HEK293T (cell line): Measurements from ENCODE around the gene MACROH2A1.

Source experiments
- ARNT ChIP-seq: fragments of 450-650 bp; IDR thresholded peaks from 2 replicates; pipeline ENCODE4 v1.6.1; 2017; ENCODE audit warnings: mild to moderate bottlenecking
- ELF4 ChIP-seq: fragments of 450-650 bp; IDR thresholded peaks from 2 replicates; pipeline ENCODE4 v1.6.1; 2017; ENCODE audit warnings: antibody characterized with exemption
- FOXA1 ChIP-seq: fragments of 450-650 bp; IDR thresholded peaks from 2 replicates; pipeline ENCODE4 v1.6.1; 2016; ENCODE audit warnings: mild to moderate bottlenecking
- FOXK2 ChIP-seq: fragments of 450-650 bp; IDR thresholded peaks from 2 replicates; pipeline ENCODE4 v1.6.1; 2016; ENCODE audit warnings: mild to moderate bottlenecking
- SP1 ChIP-seq: fragments of 450-650 bp; IDR thresholded peaks from 2 replicates; pipeline ENCODE4 v1.6.1; 2017
- SUZ12 ChIP-seq: fragments of 450-650 bp; IDR thresholded peaks from 2 replicates; pipeline ENCODE4 v1.6.1; 2016; ENCODE audit warnings: mild to moderate bottlenecking

GRCh38 chr5:135335031-135335828, 63.8 kb downstream of the MACROH2A1 start:
- TF ChIP-seq FOXA1 = no peak
- no peak for TF ChIP-seq FOXK2
- TF ChIP-seq ELF4 = no peak
- no peak for TF ChIP-seq ARNT
- TF ChIP-seq SUZ12 = no peak
- no peak for TF ChIP-seq SP1
